PC-3 (cell line): ENCODE data around the gene TRDN. TPM values are rescaled to one million over a fixed set of nuclear protein-coding genes. Genes with fewer than 3 reads are reported as not detected.

Experiments
- ATAC-seq: fragments of 200-7000 bp; cut with Tn5 transposase; 2 replicates; pipeline ENCODE4 v1.9.1; 2020; ENCODE audit warnings: mild to moderate bottlenecking, moderate library complexity
- BruUV-seq: library from RNA; stranded (reverse); fragments of 400-500 nt; replicated peaks from 2 replicates; lab custom pipeline; 2021; lab: Mats Ljungman, UMichigan
- CTCF ChIA-PET: fragments of 300-600 bp; sonication (Branson Sonifier 250); formaldehyde crosslinking; loops from one replicate; lab custom pipeline; 2022; ENCODE audit warnings: antibody characterized with exemption; lab: Charles Lee
- POLR2A ChIA-PET: fragments of 300-600 bp; sonication (Branson Sonifier 250); formaldehyde crosslinking; loops from one replicate; lab custom pipeline; 2022; ENCODE audit warnings: antibody characterized with exemption; ENCODE audit not compliant: unreplicated experiment; lab: Charles Lee
- DNase-seq: peaks from one replicate; pipeline ENCODE4 v3.0.0-alpha.2; 2015
- H2AFZ ChIP-seq: fragments of 300-600 bp; sonication (generic); 2 replicates; pipeline ENCODE4 v1.6.0; 2016; ENCODE audit warnings: antibody characterized with exemption, low read length
- H3F3A ChIP-seq: fragments of 300-600 bp; sonication (generic); one replicate; pipeline ENCODE4 v1.6.0; 2017; ENCODE audit warnings: antibody characterized with exemption, low read length, control low read depth, mild to moderate bottlenecking; ENCODE audit not compliant: unreplicated experiment
- H3K27ac ChIP-seq: fragments of 300-600 bp; sonication (generic); 2 replicates; pipeline ENCODE4 v1.5.1; 2016; ENCODE audit warnings: mild to moderate bottlenecking, low read length
- H3K27me3 ChIP-seq: fragments of 300-600 bp; sonication (generic); 2 replicates; pipeline ENCODE4 v1.6.1; 2016; ENCODE audit warnings: low read length, mixed read lengths
- H3K36me3 ChIP-seq: fragments of 300-600 bp; sonication (generic); 2 replicates; pipeline ENCODE4 v1.6.1; 2016; ENCODE audit warnings: low read depth, mixed run types, low read length, mixed read lengths
- H3K4me1 ChIP-seq: fragments of 300-600 bp; sonication (generic); 2 replicates; pipeline ENCODE4 v1.5.1; 2016; ENCODE audit warnings: low read length; ENCODE audit not compliant: insufficient read depth
- H3K4me2 ChIP-seq: fragments of 300-600 bp; sonication (generic); 2 replicates; pipeline ENCODE4 v1.6.0; 2016; ENCODE audit warnings: low read length
- H3K4me3 ChIP-seq: fragments of 300-600 bp; sonication (generic); 2 replicates; pipeline ENCODE4 v1.5.1; 2016; ENCODE audit warnings: mild to moderate bottlenecking, low read length, mixed read lengths
- H3K79me2 ChIP-seq: fragments of 300-600 bp; sonication (generic); 2 replicates; pipeline ENCODE4 v1.6.1; 2017; ENCODE audit warnings: low read length, mixed read lengths
- H3K9ac ChIP-seq: fragments of 300-600 bp; sonication (generic); 2 replicates; pipeline ENCODE4 v1.6.0; 2016; ENCODE audit warnings: mild to moderate bottlenecking, low read length
- H3K9me2 ChIP-seq: fragments of 300-600 bp; sonication (generic); replicated peaks from 2 replicates; pipeline ENCODE4 v1.6.1; 2016; ENCODE audit warnings: mixed run types, low read length, mixed read lengths
- H3K9me3 ChIP-seq: fragments of 300-600 bp; sonication (generic); 2 replicates; pipeline ENCODE4 v1.6.1; 2016; ENCODE audit warnings: low read length, mixed read lengths
- H4K20me1 ChIP-seq: fragments of 300-600 bp; sonication (generic); 2 replicates; pipeline ENCODE4 v1.6.1; 2016; ENCODE audit warnings: low read length, mixed read lengths
- EZH2 ChIP-seq: fragments of 300-600 bp; sonication (generic); IDR thresholded peaks from one replicate; pipeline ENCODE4 v1.6.1; 2017; ENCODE audit warnings: antibody characterized with exemption, mild to moderate bottlenecking, low read length; ENCODE audit not compliant: unreplicated experiment
- EZH2phosphoT487 ChIP-seq: fragments of 300-600 bp; sonication (generic); IDR thresholded peaks from 2 replicates; pipeline ENCODE4 v1.6.1; 2018; ENCODE audit warnings: mild to moderate bottlenecking, antibody characterized with exemption, low read length, borderline replicate concordance
- intact Hi-C: fragments of 100-400 bp; cut with micrococcal nuclease; formaldehyde crosslinking; loops from 2 replicates; pipeline ENCODE4 v1.9.0; 2023
- total RNA-seq: library from RNA; depleted of rRNA; stranded (reverse); fragments of >200 nt; gene quantifications from 2 replicates; pipeline ENCODE4 v1.2.3, GENCODE V29; 2014
- TF ChIP-seq, protein P1 (sequence below): fragments of 300-600 bp; sonication (generic); conservative IDR thresholded peaks from 2 replicates; pipeline ENCODE4 v1.5.1; 2017; ENCODE audit warnings: antibody characterized with exemption, low read depth, mild to moderate bottlenecking, low read length

The TRDN gene
- total RNA-seq, 1 experiment from 2014 or later, result not detected

DNA sequence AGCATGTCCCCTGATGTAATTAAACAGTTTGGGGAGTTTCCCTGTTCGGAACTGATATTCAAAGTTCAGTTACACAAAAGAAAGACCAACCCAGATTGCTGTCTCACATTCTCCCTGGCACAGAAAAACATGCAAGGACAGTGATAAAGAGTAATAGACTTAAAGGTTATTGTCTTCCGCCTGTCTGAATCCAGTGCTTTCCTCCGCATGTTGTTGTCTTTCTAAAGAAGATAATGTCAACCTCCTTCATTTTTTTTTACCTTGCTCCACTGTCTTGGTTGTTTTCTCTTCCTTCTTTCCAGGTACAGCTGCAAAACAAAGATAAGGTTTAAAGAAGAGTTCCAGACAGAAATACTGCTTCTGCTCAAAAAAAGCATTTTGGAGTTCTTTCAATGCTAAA, 284.5 kb downstream of the TRDN start:
- no peak overlapping the region for H3K9ac ChIP-seq
- ChIA-PET CTCF (no interaction called here), POLR2A (no interaction called here)
- no peak overlapping the region for H3K4me2 ChIP-seq
- TF ChIP-seq EZH2 (no peak), EZH2phosphoT487 (no peak)
- TF ChIP-seq, protein P1, sequence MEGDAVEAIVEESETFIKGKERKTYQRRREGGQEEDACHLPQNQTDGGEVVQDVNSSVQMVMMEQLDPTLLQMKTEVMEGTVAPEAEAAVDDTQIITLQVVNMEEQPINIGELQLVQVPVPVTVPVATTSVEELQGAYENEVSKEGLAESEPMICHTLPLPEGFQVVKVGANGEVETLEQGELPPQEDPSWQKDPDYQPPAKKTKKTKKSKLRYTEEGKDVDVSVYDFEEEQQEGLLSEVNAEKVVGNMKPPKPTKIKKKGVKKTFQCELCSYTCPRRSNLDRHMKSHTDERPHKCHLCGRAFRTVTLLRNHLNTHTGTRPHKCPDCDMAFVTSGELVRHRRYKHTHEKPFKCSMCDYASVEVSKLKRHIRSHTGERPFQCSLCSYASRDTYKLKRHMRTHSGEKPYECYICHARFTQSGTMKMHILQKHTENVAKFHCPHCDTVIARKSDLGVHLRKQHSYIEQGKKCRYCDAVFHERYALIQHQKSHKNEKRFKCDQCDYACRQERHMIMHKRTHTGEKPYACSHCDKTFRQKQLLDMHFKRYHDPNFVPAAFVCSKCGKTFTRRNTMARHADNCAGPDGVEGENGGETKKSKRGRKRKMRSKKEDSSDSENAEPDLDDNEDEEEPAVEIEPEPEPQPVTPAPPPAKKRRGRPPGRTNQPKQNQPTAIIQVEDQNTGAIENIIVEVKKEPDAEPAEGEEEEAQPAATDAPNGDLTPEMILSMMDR, result no peak
- no peaks in the 10 kb centered on the region for H3K27me3 ChIP-seq
- no peaks in the 10 kb centered on the region for H3K9me3 ChIP-seq
- DNase-seq (no peak), ATAC-seq (no peak)
- H3K4me3 ChIP-seq, result no peak overlapping the region
- intact Hi-C loops, result no loop called here
- H2AFZ ChIP-seq, result no peak overlapping the region
- no peaks in the 10 kb centered on the region for H3F3A ChIP-seq
- H3K9me2 ChIP-seq, result no peaks in the 10 kb centered on the region
- H3K4me1 ChIP-seq, result no peaks in the 10 kb centered on the region
- no peaks in the 10 kb centered on the region for H3K79me2 ChIP-seq
- H3K36me3 ChIP-seq, result no peaks in the 10 kb centered on the region
- no TSS peak for BruUV-seq
- H3K27ac ChIP-seq, result no peak overlapping the region
- no peaks in the 10 kb centered on the region for H4K20me1 ChIP-seq

DNA sequence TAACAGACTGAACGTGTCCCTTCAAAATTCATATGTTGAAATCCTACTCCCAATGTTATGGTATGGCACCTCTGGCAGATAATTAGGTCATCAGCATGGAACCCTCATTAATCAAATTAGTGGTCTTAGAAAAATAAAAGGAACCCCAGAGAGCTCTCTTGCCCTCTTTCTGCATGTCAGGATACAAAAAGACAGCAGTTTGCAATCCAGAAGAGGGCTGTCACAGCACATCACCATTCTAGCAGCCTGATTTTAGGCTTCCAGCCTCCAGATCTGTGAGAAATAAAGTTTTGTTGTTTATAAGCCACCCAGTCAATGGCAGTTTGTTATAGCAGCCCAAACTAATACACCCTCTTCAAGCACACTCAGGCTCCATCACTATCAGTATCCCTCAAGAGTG, 292.9 kb downstream of the TRDN start:
- TF ChIP-seq EZH2 (no peak), EZH2phosphoT487 (no peak)
- TF ChIP-seq, protein P1, result no peak
- Histone ChIP-seq H3K27ac (no peak overlapping the region), H3K9me2 (no peaks in the 10 kb centered on the region), H3K4me1 (no peaks in the 10 kb centered on the region), H3K36me3 (no peaks in the 10 kb centered on the region), H3F3A (no peaks in the 10 kb centered on the region), H3K4me3 (no peak overlapping the region), H4K20me1 (no peaks in the 10 kb centered on the region), H3K79me2 (no peaks in the 10 kb centered on the region), H3K27me3 (no peaks in the 10 kb centered on the region), H3K4me2 (no peak overlapping the region), H3K9ac (no peak overlapping the region), H2AFZ (no peak overlapping the region), H3K9me3 (no peaks in the 10 kb centered on the region)
- ATAC-seq (no peak), DNase-seq (no peak)
- intact Hi-C loops, result no loop called here
- CTCF ChIA-PET, result no interaction called here
- BruUV-seq, result no TSS peak
- POLR2A ChIA-PET, result no interaction called here

DNA sequence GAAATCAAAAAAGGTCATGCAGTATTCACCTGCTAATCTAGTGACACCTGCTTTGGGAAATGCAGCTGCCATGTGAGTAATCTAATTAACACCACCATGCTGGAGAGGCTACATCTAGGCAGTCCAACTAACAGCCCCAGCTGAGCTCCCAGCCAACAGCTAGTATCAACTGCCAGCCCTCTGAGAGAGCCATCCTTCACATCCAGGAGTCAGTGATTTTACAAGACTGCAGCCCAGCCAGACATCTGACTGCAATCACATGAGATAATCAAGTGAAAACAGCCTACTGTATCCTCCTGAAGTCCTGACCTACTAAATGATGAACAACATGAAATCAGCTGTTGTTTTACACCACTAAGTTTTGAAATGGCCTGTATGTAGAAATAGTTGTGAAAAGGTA, 298.4 kb downstream of the TRDN start:
- no peaks in the 10 kb centered on the region for H3K9me3 ChIP-seq
- no peak for ATAC-seq
- no peaks in the 10 kb centered on the region for H3K9me2 ChIP-seq
- H3K27ac ChIP-seq, result no peak overlapping the region
- H3F3A ChIP-seq, result no peaks in the 10 kb centered on the region
- ChIA-PET CTCF (no interaction called here), POLR2A (no interaction called here)
- no peak for TF ChIP-seq EZH2phosphoT487
- no peak for TF ChIP-seq EZH2
- TF ChIP-seq, protein P1, result no peak
- no peaks in the 10 kb centered on the region for H3K79me2 ChIP-seq
- H3K4me2 ChIP-seq, result no peak overlapping the region
- no peak overlapping the region for H3K4me3 ChIP-seq
- no peaks in the 10 kb centered on the region for H3K36me3 ChIP-seq
- intact Hi-C loops, result no loop called here
- DNase-seq, result no peak
- no TSS peak for BruUV-seq
- H2AFZ ChIP-seq, result no peak overlapping the region
- no peak overlapping the region for H3K9ac ChIP-seq
- H3K4me1 ChIP-seq, result no peaks in the 10 kb centered on the region
- no peaks in the 10 kb centered on the region for H3K27me3 ChIP-seq
- H4K20me1 ChIP-seq, result no peaks in the 10 kb centered on the region
